ENCODE results near the gene PXDN. TPM values are rescaled to one million over a fixed set of nuclear protein-coding genes. Genes with fewer than 3 reads are reported as not detected.

PXDN gene
- total RNA-seq, 1 donor from 2014 or later: 38.1 TPM

DNA sequence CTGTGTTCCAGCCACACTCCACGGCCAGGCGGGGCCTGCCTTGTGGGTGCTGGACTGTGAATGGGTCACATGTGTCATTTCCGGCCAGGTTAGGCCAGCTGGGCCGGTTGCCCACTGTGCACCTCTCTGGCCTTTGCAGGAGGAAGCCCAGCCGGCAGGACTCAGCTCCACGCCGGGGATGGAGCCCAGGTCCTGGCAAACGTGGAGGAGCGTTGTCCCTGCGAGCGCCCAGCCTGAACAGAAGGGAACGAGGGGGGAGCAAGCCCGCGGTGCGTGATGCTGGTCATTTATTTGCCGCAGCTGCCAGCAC, 152.9 kb downstream of the PXDN start:
- intact Hi-C loops (cut with DNase I): no loop called here
- no peak for ATAC-seq
- DNase-seq (ENCODE audit: low spot score): no peak

DNA sequence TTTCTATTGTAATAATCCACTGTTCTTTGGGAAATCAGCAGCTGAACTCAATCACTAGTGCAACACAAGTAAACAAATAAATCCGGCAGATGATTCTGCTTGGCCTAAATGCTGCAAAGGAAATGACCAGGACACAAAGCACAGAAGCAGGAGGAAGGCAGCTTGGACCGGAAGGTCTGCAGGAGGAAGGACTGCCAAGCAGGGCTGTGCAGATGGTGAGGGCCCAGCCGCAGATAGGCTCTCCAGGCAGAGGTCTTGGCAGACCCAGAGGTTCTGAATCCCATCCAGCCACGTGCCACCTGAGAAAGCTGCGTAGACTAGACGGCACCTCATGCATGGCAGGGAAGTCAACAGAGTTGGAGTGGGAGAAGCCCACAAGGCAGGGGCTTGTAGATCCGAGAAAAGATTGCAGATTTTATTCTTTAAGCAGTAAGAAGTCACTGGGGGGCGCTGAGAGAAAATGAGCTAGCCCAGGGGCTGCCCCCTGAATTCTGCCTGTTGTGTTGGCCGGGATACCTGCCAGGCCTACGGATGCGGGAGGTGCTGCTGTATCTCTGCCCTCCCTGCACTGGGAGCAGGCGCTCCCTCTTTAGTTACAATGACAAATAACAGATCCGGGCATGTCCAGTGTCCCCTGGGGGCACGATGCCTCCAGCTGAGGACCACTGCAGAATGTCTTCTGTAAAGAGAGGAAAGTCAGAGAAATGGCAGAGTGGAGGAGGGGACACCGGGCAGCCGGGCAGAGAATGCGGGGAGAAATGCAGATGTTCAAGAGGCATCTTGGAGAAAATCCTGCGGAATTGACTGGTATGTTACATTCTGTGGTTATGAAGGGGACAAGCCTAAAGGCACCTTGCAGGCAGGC, 153.5 kb downstream of the PXDN start:
- DNase-seq (ENCODE audit: low spot score) (no peak), ATAC-seq (no peak)
- intact Hi-C loops (cut with DNase I): no loop called here

DNA sequence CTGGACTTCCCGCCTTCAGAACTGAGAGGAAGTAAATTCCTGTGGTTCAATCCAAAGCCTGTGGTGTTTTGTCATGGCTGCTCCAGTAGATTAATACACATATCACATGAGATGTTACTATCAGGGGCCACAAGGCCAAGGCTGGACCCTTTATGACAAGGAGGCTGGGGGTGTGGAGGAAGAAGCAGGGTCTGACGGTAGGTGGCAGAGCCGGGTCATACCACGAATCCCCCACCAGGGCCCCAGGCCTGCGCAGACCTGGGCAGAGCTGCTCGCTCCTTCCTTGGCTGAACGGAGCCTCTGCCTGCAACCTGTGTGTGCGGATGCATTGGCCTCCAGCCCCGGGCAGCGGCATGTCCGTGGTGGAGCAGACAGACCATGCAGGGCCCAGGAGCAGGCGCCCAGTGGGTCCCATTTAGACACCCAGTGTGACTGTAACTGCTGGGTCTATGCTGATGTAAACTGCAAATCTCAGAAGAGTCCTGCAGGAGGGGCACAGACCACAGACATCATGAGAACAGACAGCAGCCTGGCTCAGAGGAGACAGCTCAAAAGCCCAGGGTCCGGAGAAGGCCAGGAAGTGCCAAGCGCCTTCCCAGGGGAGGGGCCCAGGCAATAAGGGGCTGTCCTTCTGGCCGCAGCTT, 155.2 kb downstream of the PXDN start:
- ATAC-seq (no peak), DNase-seq (ENCODE audit: low spot score) (no peak)
- intact Hi-C loops (cut with DNase I): loop anchor here (5.0 kb wide), 1 partner anchor 163 kb away; no protein-coding TSS in a partner anchor

DNA sequence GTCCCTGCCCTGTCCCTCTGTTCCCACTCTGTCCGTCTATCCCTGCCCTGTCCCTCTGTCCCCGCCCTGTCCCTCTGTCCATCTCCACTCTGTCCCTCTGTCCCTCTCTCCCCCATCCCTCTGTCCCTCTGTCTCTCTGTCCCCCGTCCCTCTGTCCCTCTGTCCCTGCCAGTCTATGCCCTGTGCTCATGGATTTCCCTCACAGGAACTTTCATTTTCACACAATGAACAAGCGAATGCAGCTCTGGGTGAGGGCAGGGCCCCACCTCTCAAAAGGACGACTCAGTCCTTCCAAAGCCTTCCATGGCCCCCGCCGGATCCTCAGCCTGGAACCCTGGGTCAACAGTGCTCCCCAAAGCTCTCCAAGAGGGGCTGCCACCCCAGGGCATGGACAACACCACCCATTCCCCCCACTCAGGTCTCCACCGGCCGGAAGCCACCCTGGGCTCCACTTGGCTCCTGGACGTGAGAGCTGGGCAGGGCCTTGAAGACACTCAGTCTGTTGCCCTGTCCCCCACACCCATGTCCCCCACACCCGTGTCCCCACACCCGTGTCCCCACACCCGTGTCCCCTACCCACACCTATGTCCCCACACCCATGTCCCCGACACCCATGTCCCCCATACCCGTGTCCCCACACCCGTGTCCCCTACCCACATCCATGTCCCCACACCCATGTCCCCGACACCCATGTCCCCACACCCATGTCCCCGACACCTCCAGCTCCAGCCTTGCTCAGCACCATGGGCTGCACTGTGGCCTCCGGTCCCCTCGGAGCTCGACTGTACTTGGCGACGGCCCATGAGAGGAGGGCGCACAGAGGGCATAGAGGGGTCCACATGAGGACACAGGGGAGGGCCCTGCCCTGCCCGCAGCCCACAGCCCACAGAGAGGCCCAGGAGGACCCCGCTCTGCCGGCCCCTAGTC, 156.0 kb downstream of the PXDN start:
- intact Hi-C loops (cut with DNase I): loop anchor here (5.0 kb wide), 1 partner anchor 164 kb away; no protein-coding TSS in a partner anchor
- no peak for ATAC-seq
- no peak for DNase-seq (ENCODE audit: low spot score)

DNA sequence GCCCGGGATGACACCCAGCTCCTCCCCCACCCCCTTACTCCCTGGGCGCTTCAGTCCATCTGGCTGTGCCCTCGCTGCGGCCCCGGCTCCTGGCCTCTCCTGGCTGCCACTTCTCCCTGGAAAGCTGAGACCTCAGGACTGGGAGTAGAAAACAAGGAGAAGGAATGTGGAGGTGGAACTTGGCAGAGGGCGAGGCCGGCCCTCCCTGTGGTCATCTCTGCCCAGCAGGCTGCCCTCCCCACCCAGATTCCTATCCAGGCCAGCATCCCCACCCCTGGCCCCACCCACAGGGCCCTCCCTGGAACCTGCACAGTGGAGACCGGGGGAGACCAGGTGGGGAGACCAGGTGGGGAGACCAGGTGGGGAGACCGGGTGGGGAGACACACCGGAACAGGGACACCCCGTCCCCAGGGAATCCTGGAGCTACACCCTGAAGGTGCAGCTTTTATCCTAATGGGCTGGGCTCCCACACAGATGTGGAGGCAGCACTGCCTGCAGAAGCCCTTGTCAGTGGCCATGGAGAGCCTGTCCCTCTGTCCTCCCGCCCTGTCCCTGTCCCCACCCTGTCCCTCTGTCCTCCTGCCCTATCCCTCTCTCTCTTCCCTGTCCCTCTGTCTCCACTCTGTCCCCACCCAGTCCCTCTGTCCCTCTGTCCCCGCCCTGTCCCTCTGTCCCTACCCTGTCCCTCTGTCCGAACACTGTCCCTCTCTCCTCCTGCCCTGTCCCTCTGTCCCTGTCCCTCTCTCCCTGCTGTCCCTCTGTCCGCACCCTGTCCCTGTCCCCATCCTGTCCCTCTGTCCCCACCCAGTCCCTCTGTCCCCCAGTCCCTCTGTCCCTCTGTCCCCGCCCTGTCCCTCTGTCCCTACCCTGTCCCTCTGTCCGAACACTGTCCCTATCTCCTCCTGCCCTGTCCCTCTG, 157.1 kb downstream of the PXDN start:
- ATAC-seq (peak; percentile 47), DNase-seq (ENCODE audit: low spot score) (no peak)
- intact Hi-C loops (cut with DNase I): loop anchor here (5.0 kb wide), 1 partner anchor 165 kb away; no protein-coding TSS in a partner anchor

DNA sequence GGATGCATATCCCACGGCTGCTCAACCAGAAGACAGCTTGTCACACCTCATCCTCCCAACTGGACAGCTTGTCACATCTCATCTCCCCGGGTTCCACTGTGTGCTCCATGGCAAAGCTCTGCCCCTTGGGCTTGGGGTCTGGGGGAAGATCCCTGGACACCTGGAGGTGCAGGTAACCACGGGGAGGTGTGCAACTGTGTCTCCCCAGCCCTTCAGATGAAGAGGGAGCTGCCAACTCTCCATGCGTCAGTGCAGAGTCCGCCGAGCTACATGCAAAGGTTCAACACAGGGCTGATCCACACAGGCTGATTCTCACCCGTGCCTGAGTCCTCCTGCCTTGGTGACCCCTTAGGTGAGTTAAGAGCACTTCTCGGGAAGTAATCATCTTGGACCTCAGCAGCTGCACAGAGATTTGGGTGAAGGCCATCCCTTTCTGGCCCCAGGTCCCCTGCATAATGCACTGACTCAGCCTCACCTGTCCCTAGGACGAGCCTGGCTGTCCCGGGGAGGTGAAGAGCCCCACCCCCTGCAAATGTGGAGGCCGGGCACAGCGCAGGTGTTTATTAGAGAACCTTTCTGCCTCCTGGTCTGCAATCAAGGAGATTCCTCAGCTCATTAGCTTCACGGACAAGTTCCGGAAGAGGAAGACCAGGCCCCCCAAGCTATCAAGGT, 157.9 kb downstream of the PXDN start:
- no peak for DNase-seq (ENCODE audit: low spot score)
- ATAC-seq: no peak
- intact Hi-C loops (cut with DNase I): loop anchor here (5.0 kb wide), 1 partner anchor 166 kb away; no protein-coding TSS in a partner anchor

DNA sequence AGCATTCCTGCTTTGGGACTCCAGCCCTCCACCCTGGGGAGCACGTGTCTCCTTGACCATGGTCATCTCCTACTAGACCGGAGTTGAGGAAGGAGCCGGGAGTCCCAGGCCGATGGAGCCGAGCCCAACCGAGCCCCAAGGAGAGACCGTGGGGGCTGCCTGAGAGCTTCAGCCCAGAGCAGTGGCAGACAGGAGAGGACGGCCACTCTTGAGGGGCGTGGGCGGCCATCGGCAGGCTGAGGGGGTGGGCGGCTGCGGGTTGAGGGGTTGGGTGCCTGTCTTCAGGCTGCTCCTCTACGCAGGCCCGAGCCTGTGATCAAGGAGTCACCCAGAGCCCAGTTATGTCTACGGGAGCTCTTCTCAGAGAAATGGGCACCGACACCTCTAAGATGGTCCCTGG, 158.7 kb downstream of the PXDN start:
- DNase-seq (ENCODE audit: low spot score): no peak
- ATAC-seq: no peak

DNA sequence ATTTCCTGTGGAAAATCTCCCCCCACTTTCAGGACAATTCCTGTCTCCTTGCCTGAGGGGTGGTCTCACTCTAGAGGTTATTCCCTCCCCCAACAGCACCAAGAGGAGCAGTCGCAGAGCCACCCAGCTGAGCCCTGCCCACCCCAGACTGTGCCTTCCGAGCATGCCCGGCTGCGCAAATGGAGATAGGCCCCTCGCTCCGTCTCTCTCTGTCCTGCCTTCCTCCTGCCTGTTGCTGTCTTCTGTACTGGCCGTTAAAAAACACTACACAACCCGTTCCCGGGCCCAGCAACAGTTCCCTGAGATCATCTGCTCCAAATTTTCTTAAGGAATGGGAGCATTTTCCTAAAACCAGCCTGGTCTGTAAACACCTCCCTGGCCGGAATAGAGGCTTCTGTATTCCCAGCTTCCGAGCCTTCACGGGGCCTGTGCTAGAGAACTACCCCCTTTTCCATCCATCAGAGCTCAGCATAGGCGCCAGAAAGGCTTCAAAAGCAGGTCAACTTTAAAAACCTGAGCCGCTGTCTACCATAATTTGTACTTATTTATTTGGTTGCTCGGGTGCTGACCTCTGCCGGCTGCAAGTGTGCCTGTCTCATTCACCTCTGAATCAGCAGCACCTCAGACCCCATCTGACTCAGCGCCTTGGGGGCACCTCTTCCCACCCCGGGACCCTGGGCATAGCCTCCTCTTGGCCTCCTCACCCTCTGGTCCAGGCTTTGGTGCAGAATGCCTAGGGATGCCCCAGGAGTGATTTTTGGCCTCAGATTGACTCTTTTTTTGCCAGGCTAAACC, 159.4 kb downstream of the PXDN start:
- intact Hi-C loops (cut with DNase I): loop anchor here (5.0 kb wide), 1 partner anchor 167 kb away; no protein-coding TSS in a partner anchor
- ATAC-seq (no peak), DNase-seq (ENCODE audit: low spot score) (no peak)

More for the DNA sequence above, 158.7 kb downstream of the PXDN start:
- intact Hi-C loops (cut with DNase I): loop anchor here (5.0 kb wide), 1 partner anchor 167 kb away; no protein-coding TSS in a partner anchor

DNA sequence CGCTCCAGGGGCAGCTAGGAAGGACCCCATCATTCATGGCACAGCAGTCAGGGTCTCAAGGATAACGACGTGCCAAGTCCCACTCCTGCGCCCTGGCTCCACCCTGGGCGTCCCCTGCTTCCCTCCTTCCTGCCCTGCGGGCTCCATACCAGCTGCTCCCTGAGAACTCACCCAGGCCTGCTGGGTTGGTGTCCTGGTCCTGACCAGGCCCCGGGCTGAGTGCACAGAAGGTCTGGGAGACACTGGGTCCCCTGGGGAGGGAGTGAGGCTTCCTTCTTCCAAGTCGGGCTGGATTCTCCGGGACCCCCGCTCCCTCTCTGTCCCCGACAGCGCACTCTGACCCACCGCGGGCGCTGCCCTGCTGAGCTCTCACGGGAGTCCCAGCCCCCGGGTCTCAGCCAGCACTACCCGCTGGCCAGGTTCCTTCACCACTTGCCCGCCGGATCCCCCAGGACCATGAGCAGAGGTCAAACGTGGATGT, 160.2 kb downstream of the PXDN start:
- DNase-seq (ENCODE audit: low spot score): peak; percentile 53
- intact Hi-C loops (cut with DNase I): no loop called here
- no peak for ATAC-seq

DNA sequence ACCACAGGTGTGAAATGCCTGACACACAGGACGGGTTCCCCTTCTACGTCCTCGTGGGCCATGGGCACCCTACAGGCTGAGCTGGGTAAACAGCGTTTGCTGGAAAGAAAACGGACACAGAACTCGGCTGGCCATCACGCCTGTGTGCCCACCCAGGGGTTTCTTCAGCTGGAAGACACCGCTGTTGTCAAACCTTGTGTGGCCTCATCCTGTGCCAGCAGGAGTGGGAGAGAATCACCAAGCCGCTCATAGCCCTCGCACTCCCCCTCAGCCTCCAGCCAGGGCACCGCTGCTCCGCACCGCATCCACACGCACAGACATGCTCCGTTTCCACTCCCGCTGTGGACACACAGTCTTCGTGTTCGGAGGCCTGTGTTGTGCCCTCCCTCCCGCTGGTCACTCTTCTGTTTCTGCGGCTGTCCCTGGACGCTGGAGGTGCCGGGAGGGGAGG, 161.4 kb downstream of the PXDN start:
- DNase-seq (ENCODE audit: low spot score) (peak; percentile 45), ATAC-seq (no peak)
- intact Hi-C loops (cut with DNase I): no loop called here

DNA sequence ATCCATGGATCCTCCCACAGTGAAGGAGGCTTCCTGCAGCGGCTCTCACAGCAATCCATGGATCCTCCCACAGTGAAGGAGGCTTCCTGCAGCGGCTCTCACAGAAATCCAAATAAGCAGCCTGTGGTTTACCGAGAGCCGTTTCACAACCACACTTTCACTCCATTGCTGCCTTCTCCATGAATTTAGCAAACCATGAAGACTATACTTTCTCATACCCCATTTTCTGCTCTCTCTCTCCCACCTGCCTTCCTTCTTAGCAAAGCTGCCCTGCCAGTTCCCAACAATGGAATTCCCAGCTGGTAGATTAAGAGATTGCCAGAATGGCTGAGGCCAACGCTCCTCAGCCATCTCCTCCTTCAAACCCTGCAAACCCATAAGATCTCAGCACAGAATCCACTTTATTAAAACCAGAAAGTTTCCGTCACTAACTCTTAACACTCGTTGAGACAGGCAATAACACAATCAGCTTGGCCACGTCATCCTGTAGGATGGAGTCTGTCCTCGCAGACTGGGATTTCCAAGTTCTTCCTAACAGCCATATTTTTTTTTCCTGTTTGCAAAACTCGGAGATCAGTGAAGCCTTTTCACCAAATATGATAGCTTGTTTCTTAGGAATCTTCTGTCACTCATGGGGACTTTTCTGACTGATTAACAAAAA, 162.2 kb downstream of the PXDN start:
- ATAC-seq: no peak
- DNase-seq (ENCODE audit: low spot score): peak; percentile 2
- intact Hi-C loops (cut with DNase I): no loop called here
